Activated CD4-positive, alpha-beta T cell treated with anti-CD3 and anti-CD28 coated beads, Interleukin-2, amount 50 U/mL, for 4 hours (primary cell): ENCODE results near the gene ACVR1.
"Not testable (repeated sequence)": the region's sequence is repeated elsewhere in the genome, so short reads cannot be mapped to it uniquely, and the experiment has no call there.

Experiments used
- DNase-seq, 2 experiments: peaks; one replicate each; pipeline ENCODE4 v3.0.0-alpha.2; 2020

The ACVR1 gene

GRCh38 chr2:157891643-157892041, 15.5 kb upstream of the ACVR1 start:
- no peak for DNase-seq

GRCh38 chr2:157890969-157891642, 15.0 kb upstream of the ACVR1 start:
- no peak for DNase-seq

- no peak for DNase-seq
Measured at GRCh38 chr2:157887946-157888345, 11.8 kb upstream of the ACVR1 start.

GRCh38 chr2:157884533-157884932, 8.4 kb upstream of the ACVR1 start:
- DNase-seq = not testable (repeated sequence)

GRCh38 chr2:157880927-157881326, 4.8 kb upstream of the ACVR1 start:
- no peak for DNase-seq

GRCh38 chr2:157877761-157878400, 1.8 kb upstream of the ACVR1 start:
- DNase-seq = no peak

- DNase-seq = no peak
Measured at GRCh38 chr2:157876786-157877138, 632 bp upstream of the ACVR1 start.

GRCh38 chr2:157875641-157876065, 477 bp downstream of the ACVR1 start:
- no peak for DNase-seq

- no peak for DNase-seq
Measured at GRCh38 chr2:157874997-157875640, 1.0 kb downstream of the ACVR1 start.

GRCh38 chr2:157874348-157874747, 1.8 kb downstream of the ACVR1 start:
- DNase-seq = no peak

GRCh38 chr2:157872791-157873190, 3.3 kb downstream of the ACVR1 start:
- no peak for DNase-seq

GRCh38 chr2:157871415-157871814, 4.7 kb downstream of the ACVR1 start:
- DNase-seq = no peak

- no peak for DNase-seq
Measured at GRCh38 chr2:157868993-157869392, 7.1 kb downstream of the ACVR1 start.

- DNase-seq = no peak
Measured at GRCh38 chr2:157867703-157868102, 8.4 kb downstream of the ACVR1 start.

- no peak for DNase-seq
Measured at GRCh38 chr2:157866666-157867642, 9.2 kb downstream of the ACVR1 start.

GRCh38 chr2:157866202-157866601, 9.9 kb downstream of the ACVR1 start:
- no peak for DNase-seq

GRCh38 chr2:157864857-157865430, 11.2 kb downstream of the ACVR1 start:
- no peak for DNase-seq

GRCh38 chr2:157858846-157859245, 17.3 kb downstream of the ACVR1 start:
- no peak for DNase-seq

GRCh38 chr2:157857881-157858280, 18.2 kb downstream of the ACVR1 start:
- DNase-seq = no peak

- no peak for DNase-seq
Measured at GRCh38 chr2:157856187-157856515, 20.0 kb downstream of the ACVR1 start.

- no peak for DNase-seq
Measured at GRCh38 chr2:157853820-157854219, 22.3 kb downstream of the ACVR1 start.

GRCh38 chr2:157853211-157853610, 22.9 kb downstream of the ACVR1 start:
- no peak for DNase-seq

GRCh38 chr2:157849591-157849990, 26.5 kb downstream of the ACVR1 start:
- DNase-seq = no peak
